VCaP (cell line): ENCODE data around the gene TCF7L1.

Source experiments
- H3K27ac ChIP-seq: fragments of 450-650 bp; 2 replicates; pipeline ENCODE4 v1.5.1; 2017
- CTCF ChIP-seq: fragments of 450-650 bp; conservative IDR thresholded peaks from 2 replicates; pipeline ENCODE4 v1.5.1; 2017; ENCODE audit warnings: mild to moderate bottlenecking, moderate library complexity

Gene TCF7L1

GRCh38 chr2:85277416-85278158 is 144.4 kb downstream of the TCF7L1 start:
- no peak overlapping the region for H3K27ac ChIP-seq
- no peak for TF ChIP-seq CTCF

GRCh38 chr2:85278361-85278760 is 145.2 kb downstream of the TCF7L1 start:
- H3K27ac ChIP-seq = no peak overlapping the region

GRCh38 chr2:85281553-85281952 is 148.4 kb downstream of the TCF7L1 start:
- TF ChIP-seq CTCF = no peak
- H3K27ac ChIP-seq = no peak overlapping the region

More at GRCh38 chr2:85278361-85278760, 145.2 kb downstream of the TCF7L1 start:
- no peak for TF ChIP-seq CTCF

GRCh38 chr2:85282914-85283313 is 149.7 kb downstream of the TCF7L1 start:
- no peak overlapping the region for H3K27ac ChIP-seq
- TF ChIP-seq CTCF = no peak

- TF ChIP-seq CTCF = no peak
- H3K27ac ChIP-seq = no peak overlapping the region
Measured at GRCh38 chr2:85283641-85284040, 150.4 kb downstream of the TCF7L1 start.

- no peak overlapping the region for H3K27ac ChIP-seq
- no peak for TF ChIP-seq CTCF
Measured at GRCh38 chr2:85286918-85287317, 153.7 kb downstream of the TCF7L1 start.

- TF ChIP-seq CTCF = no peak
- H3K27ac ChIP-seq = no peak overlapping the region
Measured at GRCh38 chr2:85287721-85288120, 154.5 kb downstream of the TCF7L1 start.
